OCI-LY1 (cell line): ENCODE measurements around the gene COBL.

Experiments used
- H2AFZ ChIP-seq: fragments of 200-600 bp; sonication (generic), shearing (Covaris generic); 2 replicates; pipeline ENCODE4 v1.6.0; 2014; ENCODE audit warnings: antibody characterized with exemption, mild to moderate bottlenecking, low read length
- H3F3A ChIP-seq: fragments of 200-600 bp; sonication (generic), shearing (Covaris generic); 2 replicates; pipeline ENCODE4 v1.6.0; 2014; ENCODE audit warnings: mild to moderate bottlenecking, antibody characterized with exemption, low read length, moderate library complexity; ENCODE audit not compliant: insufficient read depth
- H3K27ac ChIP-seq: fragments of 200-600 bp; sonication (generic); 2 replicates; pipeline ENCODE4 v1.5.1; 2014; ENCODE audit warnings: low read length, mixed run types, mild to moderate bottlenecking, low read depth; ENCODE audit not compliant: poor library complexity, severe bottlenecking
- H3K27me3 ChIP-seq: fragments of 200-600 bp; sonication (generic); 2 replicates; pipeline ENCODE4 v1.6.0; 2014; ENCODE audit warnings: antibody characterized with exemption, mild to moderate bottlenecking, low read length, moderate library complexity; ENCODE audit not compliant: insufficient read depth
- H3K36me3 ChIP-seq: fragments of 200-600 bp; sonication (generic); 2 replicates; pipeline ENCODE4 v1.6.1; 2014; ENCODE audit warnings: mild to moderate bottlenecking, antibody characterized with exemption, low read length, moderate library complexity, mixed read lengths; ENCODE audit not compliant: insufficient read depth
- H3K4me1 ChIP-seq: fragments of 200-600 bp; sonication (generic); 2 replicates; pipeline ENCODE4 v1.5.1; 2014; ENCODE audit warnings: mild to moderate bottlenecking, low read length, moderate library complexity; ENCODE audit not compliant: insufficient read depth, severe bottlenecking
- H3K4me2 ChIP-seq: fragments of 200-600 bp; sonication (generic), shearing (Covaris generic); 2 replicates; pipeline ENCODE4 v1.6.1; 2014; ENCODE audit warnings: low read length
- H3K4me3 ChIP-seq: fragments of 200-600 bp; sonication (generic); 2 replicates; pipeline ENCODE4 v1.5.1; 2014; ENCODE audit warnings: low read length, low read depth, mild to moderate bottlenecking, mixed read lengths; ENCODE audit not compliant: poor library complexity, severe bottlenecking
- H3K79me2 ChIP-seq: fragments of 200-600 bp; shearing (Covaris generic); 2 replicates; pipeline ENCODE4 v1.6.1; 2016; ENCODE audit warnings: mixed run types, low read length, mixed read lengths; ENCODE audit not compliant: insufficient read depth
- H3K9ac ChIP-seq: fragments of 200-600 bp; sonication (generic), shearing (Covaris generic); 2 replicates; pipeline ENCODE4 v1.6.1; 2014; ENCODE audit warnings: mild to moderate bottlenecking, low read length, mixed read lengths
- H3K9me2 ChIP-seq: fragments of 200-600 bp; sonication (generic), shearing (Covaris generic); 2 replicates; pipeline ENCODE4 v1.6.1; 2014; ENCODE audit warnings: low read depth, mild to moderate bottlenecking, low read length, mixed read lengths
- H3K9me3 ChIP-seq: fragments of 200-600 bp; shearing (Covaris generic); 2 replicates; pipeline ENCODE4 v1.6.1; 2014; ENCODE audit warnings: low read length, mixed read lengths
- H4K20me1 ChIP-seq: fragments of 200-600 bp; sonication (generic), shearing (Covaris generic); 2 replicates; pipeline ENCODE4 v1.6.0; 2016; ENCODE audit warnings: mild to moderate bottlenecking, low read length; ENCODE audit not compliant: insufficient read depth
- EZH2 ChIP-seq: fragments of 200-600 bp; sonication (generic), shearing (Covaris generic); IDR thresholded peaks from 2 replicates; pipeline ENCODE4 v1.8.0; 2017; ENCODE audit warnings: borderline replicate concordance, mixed run types, mild to moderate bottlenecking, antibody characterized with exemption, low read length, moderate library complexity, mixed read lengths
- TF ChIP-seq, protein P1 (sequence below): fragments of 200-600 bp; sonication (generic), shearing (Covaris generic); IDR thresholded peaks from 2 replicates; pipeline ENCODE4 v1.5.1; 2017; ENCODE audit warnings: mild to moderate bottlenecking, antibody characterized with exemption, low read length, moderate library complexity, mixed read lengths

The COBL gene

DNA sequence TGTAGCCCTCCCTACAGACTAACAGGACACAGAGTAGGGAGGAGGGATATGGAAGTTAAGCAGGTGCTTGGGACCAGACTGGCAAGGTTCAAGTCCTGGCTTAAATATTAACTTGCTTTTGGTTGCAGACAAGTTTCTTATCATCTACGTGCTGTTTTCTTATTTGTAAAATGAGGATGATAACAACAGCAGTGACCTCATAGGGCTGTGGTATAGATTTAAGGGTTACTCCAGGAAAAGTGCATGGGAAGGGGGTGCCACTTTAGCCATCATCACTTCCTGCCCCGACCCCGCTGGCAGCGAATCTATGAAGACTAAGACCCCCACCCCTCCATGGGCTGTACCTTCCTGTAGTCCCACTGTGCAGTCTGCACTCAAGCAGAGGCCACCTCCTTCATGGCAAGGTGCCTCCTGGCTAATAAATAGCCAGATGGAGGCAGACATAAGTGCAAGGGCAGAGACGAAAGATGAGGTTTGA, 250.2 kb downstream of the COBL start:
- Histone ChIP-seq H3K27me3 (no peaks in the 10 kb centered on the region), H3K4me2 (no peak overlapping the region), H3K4me3 (no peak overlapping the region), H3K79me2 (no peaks in the 10 kb centered on the region), H2AFZ (no peak overlapping the region), H3K9ac (no peak overlapping the region), H3K36me3 (no peaks in the 10 kb centered on the region), H3K9me3 (no peaks in the 10 kb centered on the region), H3K4me1 (no peaks in the 10 kb centered on the region), H3F3A (no peaks in the 10 kb centered on the region), H4K20me1 (no peaks in the 10 kb centered on the region), H3K9me2 (no peaks in the 10 kb centered on the region), H3K27ac (no peak overlapping the region)
- TF ChIP-seq, protein P1, sequence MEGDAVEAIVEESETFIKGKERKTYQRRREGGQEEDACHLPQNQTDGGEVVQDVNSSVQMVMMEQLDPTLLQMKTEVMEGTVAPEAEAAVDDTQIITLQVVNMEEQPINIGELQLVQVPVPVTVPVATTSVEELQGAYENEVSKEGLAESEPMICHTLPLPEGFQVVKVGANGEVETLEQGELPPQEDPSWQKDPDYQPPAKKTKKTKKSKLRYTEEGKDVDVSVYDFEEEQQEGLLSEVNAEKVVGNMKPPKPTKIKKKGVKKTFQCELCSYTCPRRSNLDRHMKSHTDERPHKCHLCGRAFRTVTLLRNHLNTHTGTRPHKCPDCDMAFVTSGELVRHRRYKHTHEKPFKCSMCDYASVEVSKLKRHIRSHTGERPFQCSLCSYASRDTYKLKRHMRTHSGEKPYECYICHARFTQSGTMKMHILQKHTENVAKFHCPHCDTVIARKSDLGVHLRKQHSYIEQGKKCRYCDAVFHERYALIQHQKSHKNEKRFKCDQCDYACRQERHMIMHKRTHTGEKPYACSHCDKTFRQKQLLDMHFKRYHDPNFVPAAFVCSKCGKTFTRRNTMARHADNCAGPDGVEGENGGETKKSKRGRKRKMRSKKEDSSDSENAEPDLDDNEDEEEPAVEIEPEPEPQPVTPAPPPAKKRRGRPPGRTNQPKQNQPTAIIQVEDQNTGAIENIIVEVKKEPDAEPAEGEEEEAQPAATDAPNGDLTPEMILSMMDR: no peak
- no peak for TF ChIP-seq EZH2

DNA sequence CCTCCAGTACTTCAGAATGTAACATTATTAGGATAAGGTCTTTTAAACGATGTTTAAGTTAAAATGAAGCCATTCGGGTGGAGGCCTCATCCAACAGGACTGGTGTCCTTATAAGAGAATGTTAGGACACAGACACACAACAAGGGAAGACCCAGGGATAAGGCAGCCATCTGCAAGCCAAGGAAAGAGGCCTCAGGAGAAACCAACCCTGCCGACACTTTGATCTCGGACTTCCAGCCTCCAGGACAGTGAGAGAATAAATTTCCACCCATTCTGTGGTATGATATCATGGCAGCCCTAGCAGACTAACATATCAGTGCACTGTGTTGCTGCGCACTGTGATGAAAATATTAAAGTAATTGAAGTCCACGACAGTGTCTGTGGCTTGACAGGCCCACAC, 250.8 kb downstream of the COBL start:
- H3K79me2 ChIP-seq: no peaks in the 10 kb centered on the region
- H3F3A ChIP-seq: no peaks in the 10 kb centered on the region
- no peaks in the 10 kb centered on the region for H3K9me2 ChIP-seq
- no peak overlapping the region for H3K4me3 ChIP-seq
- TF ChIP-seq, protein P1: no peak
- TF ChIP-seq EZH2: no peak
- H3K9me3 ChIP-seq: no peaks in the 10 kb centered on the region
- no peak overlapping the region for H3K4me2 ChIP-seq
- H3K4me1 ChIP-seq: no peaks in the 10 kb centered on the region
- H3K9ac ChIP-seq: no peak overlapping the region
- no peaks in the 10 kb centered on the region for H3K36me3 ChIP-seq
- no peaks in the 10 kb centered on the region for H3K27me3 ChIP-seq
- H4K20me1 ChIP-seq: no peaks in the 10 kb centered on the region
- H2AFZ ChIP-seq: no peak overlapping the region
- H3K27ac ChIP-seq: no peak overlapping the region

DNA sequence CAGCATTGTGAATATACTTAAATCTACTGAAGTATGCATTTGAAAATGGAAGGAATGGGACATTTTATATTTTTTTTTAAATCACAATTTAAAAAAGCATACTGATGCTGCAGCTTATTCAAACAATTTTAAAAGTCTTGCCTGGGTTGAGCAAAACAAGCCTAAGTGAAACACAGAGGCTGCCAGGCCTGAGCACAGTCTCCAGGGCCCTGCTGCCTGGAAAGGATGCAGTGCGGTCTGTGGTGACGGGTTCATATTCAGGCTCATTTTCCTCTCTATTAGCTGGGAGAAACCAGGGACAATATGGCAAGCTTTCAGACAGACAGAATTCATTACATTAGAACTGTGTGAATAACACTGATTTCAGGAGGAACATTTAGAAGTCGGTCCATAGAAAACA, 251.9 kb downstream of the COBL start:
- Histone ChIP-seq H4K20me1 (no peaks in the 10 kb centered on the region), H3K79me2 (no peaks in the 10 kb centered on the region), H3K27me3 (no peaks in the 10 kb centered on the region), H3K9ac (no peak overlapping the region), H3K36me3 (no peaks in the 10 kb centered on the region), H3K27ac (no peak overlapping the region), H3K4me1 (no peaks in the 10 kb centered on the region), H2AFZ (no peak overlapping the region), H3K4me2 (no peak overlapping the region), H3F3A (no peaks in the 10 kb centered on the region), H3K9me2 (no peaks in the 10 kb centered on the region), H3K9me3 (no peaks in the 10 kb centered on the region), H3K4me3 (no peak overlapping the region)
- TF ChIP-seq EZH2: no peak
- TF ChIP-seq, protein P1: no peak
